HFF-Myc (cell line): ENCODE data around the gene JPT2.

Experiments
- DNase-seq: peaks from one replicate; pipeline ENCODE4 v3.0.0-alpha.2; 2011; ENCODE audit warnings: low read depth; ENCODE audit errors: extremely low read depth
- H3K4me3 ChIP-seq: replicated peaks from 2 replicates; pipeline ENCODE4 v1.5.1; 2011; ENCODE audit warnings: low read depth, mild to moderate bottlenecking, control low read depth, low read length
- CTCF ChIP-seq: IDR thresholded peaks from 2 replicates; pipeline ENCODE4 v1.5.1; 2012; ENCODE audit warnings: mild to moderate bottlenecking, low read depth, low read length, control low read depth; ENCODE audit errors: missing control alignments

Gene JPT2

GRCh38 chr16:1723450-1724147, 45.5 kb downstream of the JPT2 start:
- DNase-seq, result no peak
- TF ChIP-seq CTCF, result peak; percentile 67
- no peak overlapping the region for H3K4me3 ChIP-seq

GRCh38 chr16:1724491-1724890, 46.4 kb downstream of the JPT2 start:
- DNase-seq, result no peak
- H3K4me3 ChIP-seq, result no peak overlapping the region
- no peak for TF ChIP-seq CTCF

DNA sequence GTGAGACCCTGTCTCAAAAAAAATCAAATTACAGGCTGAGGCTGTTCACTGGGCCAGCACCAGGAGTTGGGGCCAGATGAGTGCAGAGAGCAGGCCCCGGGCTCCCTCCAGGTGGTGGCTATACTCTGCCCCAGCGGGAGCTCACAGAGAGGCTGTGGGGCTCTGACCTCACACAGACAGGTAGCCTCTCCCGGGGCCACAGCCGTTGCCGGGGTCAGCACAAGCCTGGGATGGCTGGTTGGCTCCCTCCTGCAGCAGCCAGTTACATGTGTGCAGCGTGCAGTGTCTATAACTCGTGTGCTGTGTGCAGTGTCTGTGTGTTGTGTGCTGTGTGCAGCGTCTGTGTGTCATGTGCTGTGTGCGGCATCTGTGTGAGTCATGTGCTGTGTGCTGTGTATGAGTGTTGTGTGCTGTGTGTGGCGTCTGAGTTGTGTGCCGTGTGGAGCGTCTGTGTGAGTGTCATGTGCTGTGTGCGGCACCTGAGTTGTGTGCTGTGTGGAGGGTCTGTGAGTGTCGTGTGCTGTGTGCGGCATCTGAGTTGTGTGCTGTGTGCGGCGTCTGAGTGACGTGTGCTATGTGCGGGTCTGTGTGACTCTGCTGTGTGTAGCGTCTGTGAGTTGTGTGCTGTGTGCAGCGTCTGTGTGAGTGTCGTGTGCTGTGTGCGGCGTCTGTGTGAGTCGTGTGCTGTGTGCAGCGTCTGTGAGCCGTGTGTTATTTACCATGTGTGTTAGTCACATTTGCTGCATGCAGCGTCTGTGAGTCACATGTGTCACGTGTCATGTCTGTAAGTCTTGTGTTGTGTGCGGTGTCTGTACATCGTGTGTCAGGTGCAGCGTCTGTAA, 48.8 kb downstream of the JPT2 start:
- TF ChIP-seq CTCF, result no peak
- DNase-seq, result no peak
- H3K4me3 ChIP-seq, result no peak overlapping the region

GRCh38 chr16:1727651-1728624, 49.9 kb downstream of the JPT2 start:
- no peak for DNase-seq
- H3K4me3 ChIP-seq, result no peak overlapping the region
- TF ChIP-seq CTCF, result no peak

GRCh38 chr16:1729026-1729425, 50.9 kb downstream of the JPT2 start:
- no peak for TF ChIP-seq CTCF
- H3K4me3 ChIP-seq, result no peak overlapping the region
- DNase-seq, result no peak

DNA sequence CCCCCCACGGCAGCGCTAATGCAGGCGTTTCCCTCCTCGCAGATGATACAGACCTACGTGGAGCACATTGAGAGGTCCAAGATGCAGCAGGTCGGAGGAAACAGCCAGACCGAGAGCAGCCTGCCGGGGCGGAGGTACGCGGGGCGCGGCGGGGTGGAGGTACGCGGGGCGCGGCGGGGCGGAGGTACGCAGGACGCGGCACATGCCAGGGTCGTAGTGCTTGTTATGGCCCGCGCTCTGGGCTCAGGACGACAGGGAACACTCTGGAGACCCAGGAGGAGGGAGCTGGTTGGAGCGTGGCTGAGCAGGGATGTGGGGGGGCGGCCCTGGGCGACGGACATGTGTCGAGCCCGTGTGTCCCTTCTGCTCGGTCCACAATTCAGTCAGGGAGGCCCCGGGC, 51.4 kb downstream of the JPT2 start:
- no peak for DNase-seq
- no peak for TF ChIP-seq CTCF
- H3K4me3 ChIP-seq, result no peak overlapping the region
